GM18951 (cell line): Measurements from ENCODE around the gene SYT12.

ENCODE experiments used
- POLR2A ChIP-seq: IDR thresholded peaks from 4 replicates; pipeline ENCODE4 v1.6.1; 2011; ENCODE audit warnings: mild to moderate bottlenecking; ENCODE audit not compliant: insufficient read length, insufficient read depth; ENCODE audit errors: extremely low read depth
- in situ Hi-C: fragments of 300-500 bp; cut with MboI; formaldehyde crosslinking; loops from one replicate; pipeline ENCODE4 v1.12.0; 2022; ENCODE audit warnings: low sequenced_read_pairs, mixed read lengths, inconsistent platforms; ENCODE audit not compliant: unreplicated experiment

Gene SYT12

GRCh38 chr11:67022961-67023956, at the start of gene SYT12:
TSS of gene SYT12 (plus strand) at chr11:67023134. CDS start at chr11:67030145, 7,011 bp downstream.
- no peak for TF ChIP-seq POLR2A
- in situ Hi-C loops: no loop called here

DNA sequence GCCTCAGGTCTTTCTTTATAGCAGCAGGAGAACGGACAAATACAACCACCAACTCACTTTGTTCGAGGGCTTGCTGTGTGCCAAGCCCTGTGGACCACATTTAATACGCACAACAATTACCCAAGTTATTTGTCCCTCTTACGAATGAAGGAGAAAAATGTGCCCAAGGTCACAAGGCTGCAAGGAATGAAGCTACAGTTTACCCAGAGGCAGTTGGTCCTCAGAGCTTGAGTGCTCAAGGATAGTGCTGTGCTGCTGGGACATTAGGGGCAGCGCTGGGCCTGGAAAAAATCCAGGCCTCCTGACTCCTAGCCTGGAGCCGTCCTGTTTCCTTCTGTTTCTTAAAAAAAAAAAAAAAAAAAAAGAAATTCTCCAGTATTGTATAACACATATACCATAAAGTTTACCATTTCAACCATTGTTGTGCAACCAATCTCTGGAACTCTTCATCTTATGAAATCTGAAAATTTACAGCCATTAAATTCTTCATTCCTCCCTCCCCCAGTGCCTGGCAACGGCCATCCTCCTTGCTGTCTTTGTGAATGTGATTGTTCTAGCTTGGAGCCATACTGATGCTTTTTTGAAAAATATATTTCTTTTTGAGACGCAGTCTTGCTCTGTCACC, 48.9 kb upstream of the SYT12 start:
- TF ChIP-seq POLR2A: no peak
- in situ Hi-C loops: no loop called here

- in situ Hi-C loops: no loop called here
- TF ChIP-seq POLR2A: no peak
Observed at GRCh38 chr11:66974724-66975404, 48.1 kb upstream of the SYT12 start, which contains the start of gene C11orf86. TSS of gene C11orf86 (plus strand) at chr11:66975304. CDS start at chr11:66975363, 59 bp downstream.

DNA sequence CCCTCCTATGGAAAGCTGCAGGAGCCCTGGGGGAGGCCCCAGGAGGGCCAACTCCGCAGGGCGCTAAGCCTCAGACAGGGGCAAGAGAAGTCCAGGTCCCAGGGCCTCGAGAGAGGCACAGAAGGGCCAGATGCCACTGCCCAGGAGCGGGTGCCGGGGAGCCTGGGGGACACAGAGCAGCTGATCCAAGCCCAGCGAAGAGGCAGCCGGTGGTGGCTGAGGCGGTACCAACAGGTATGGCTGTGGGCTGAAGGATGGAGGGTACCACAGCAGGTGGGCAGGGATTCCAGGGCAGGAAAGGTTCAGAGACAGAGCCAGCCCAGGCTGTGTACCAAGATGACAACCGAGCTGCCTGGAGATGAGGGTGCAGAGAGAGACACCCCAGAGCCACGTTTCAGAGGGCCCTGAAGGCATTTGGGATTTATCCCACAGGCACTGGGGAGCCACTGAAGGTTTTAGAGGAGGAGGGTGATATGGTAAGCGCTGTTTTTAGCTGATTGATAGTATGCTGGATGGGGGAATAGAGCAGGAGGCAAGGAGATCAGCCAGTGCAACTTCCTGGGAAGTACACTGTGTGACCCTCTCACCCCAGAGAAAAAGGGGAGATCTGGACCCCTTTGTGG, 47.4 kb upstream of the SYT12 start:
- in situ Hi-C loops: no loop called here
- no peak for TF ChIP-seq POLR2A

- in situ Hi-C loops: no loop called here
- TF ChIP-seq POLR2A: no peak
Observed at GRCh38 chr11:66976028-66976467, 46.9 kb upstream of the SYT12 start.

GRCh38 chr11:66976925-66977324, 46.0 kb upstream of the SYT12 start:
- TF ChIP-seq POLR2A: no peak
- in situ Hi-C loops: no loop called here

DNA sequence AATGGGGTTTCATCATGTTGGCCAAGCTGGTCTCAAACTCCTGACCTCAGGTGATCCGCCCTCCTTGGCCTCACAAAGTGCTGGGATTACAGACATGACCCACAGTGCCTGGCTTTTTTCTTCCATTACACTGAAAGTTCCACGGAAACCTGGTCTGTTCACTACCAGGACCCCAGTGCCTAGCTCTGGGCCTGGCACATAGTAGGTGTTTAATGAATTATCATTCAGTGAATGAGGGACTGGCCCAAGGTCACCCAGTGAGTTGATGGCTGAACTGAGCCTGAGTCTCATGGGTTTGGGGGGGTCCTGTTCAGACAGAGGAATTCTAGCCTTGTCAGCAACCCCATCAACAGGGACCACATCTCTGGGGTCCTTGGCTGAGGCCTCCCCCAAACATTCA, 44.7 kb upstream of the SYT12 start:
- in situ Hi-C loops: no loop called here
- TF ChIP-seq POLR2A: no peak

DNA sequence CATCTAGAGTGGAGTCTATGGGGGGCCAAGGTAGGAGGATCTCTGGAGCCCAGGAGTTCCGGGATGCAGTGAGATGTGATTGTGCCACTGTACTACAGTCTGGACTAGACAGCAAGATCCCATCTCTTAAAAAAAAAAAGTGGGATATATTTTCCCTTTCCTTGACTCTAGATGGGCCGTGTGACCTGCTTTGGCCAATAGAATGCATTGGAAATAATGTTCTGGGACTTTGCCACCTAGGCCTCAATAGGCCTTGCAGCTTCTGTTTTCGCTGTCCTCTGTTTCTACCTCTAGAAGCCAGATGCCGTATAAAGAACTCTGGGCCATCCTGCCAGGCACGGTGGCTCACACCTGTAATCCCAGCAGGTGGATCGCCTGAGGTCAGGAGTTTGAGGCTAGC, 44.2 kb upstream of the SYT12 start:
- in situ Hi-C loops: no loop called here
- no peak for TF ChIP-seq POLR2A

GRCh38 chr11:66979336-66979980, 43.5 kb upstream of the SYT12 start:
- in situ Hi-C loops: no loop called here

DNA sequence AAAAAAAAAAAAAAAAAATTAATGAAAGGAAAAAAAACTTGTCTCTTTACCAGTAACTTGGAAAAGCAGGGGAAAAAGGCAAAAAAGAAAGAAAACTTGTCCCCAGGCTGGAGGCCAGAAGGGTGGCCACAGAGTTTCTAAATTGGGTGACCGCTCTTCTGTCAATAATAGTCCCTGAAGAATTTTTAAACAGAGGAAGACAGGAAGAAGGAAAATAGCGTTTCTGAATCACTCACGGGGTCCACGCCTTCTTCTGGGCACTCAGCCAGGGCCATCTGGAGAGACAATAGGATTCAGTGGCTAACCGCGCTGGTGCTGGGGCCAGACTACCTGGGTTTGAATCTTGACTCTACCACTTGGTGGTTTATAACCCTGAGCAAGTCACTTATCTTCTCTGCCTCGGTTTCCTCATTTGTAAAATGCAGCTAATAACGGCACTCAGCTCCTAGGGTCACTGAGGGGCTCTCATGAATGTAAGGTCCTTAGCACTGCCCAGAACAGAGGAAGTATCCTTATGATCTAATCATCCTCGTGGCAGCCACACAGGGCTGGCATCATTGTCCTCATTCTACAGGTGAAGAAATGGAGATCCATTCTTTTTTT, 40.9 kb upstream of the SYT12 start:
- in situ Hi-C loops: no loop called here

More at GRCh38 chr11:66979336-66979980, 43.5 kb upstream of the SYT12 start:
- TF ChIP-seq POLR2A: no peak

GRCh38 chr11:66983275-66983924, 39.5 kb upstream of the SYT12 start:
- in situ Hi-C loops: no loop called here
- no peak for TF ChIP-seq POLR2A

More for the DNA sequence above, 40.9 kb upstream of the SYT12 start:
- no peak for TF ChIP-seq POLR2A
